HEK293 (cell line): Measurements from ENCODE around the gene RIMS3.

Experiments used
- CTCF ChIA-PET: fragments of 350-600 bp; formaldehyde crosslinking; extraction: SDS; loops from one replicate; lab custom pipeline; 2021; ENCODE audit warnings: antibody characterized with exemption; lab: Yijun Ruan, JAX
- POLR2A ChIA-PET: fragments of 300-600 bp; formaldehyde crosslinking; extraction: SDS; loops from one replicate; lab custom pipeline; 2020; ENCODE audit warnings: antibody characterized with exemption, inconsistent platforms; lab: Yijun Ruan, JAX
- H3K27ac ChIP-seq: fragments of 200-500 bp; sonication (Bioruptor generic); 2 replicates; pipeline ENCODE4 v1.5.1; 2014; ENCODE audit warnings: low read depth, low read length, control low read depth, inconsistent platforms; ENCODE audit errors: extremely low read depth
- H3K36me3 ChIP-seq, 2 experiments: fragments of 200-500 bp in 1 of 2; sonication (Bioruptor generic) in 1 of 2; 1 replicate in 1 of 2; 2 replicates in 1 of 2; pipeline ENCODE4 v1.5.1; 2014 to 2017; ENCODE audit warnings: inconsistent platforms in 2 of 2, low read length in 2 of 2; ENCODE audit not compliant: control insufficient read depth in 2 of 2, insufficient read depth in 1 of 2
- H3K4me1 ChIP-seq: fragments of 200-500 bp; sonication (Bioruptor generic); 2 replicates; pipeline ENCODE4 v1.5.1; 2014; ENCODE audit warnings: mild to moderate bottlenecking, low read length, inconsistent platforms; ENCODE audit not compliant: control insufficient read depth, insufficient read depth
- H3K4me3 ChIP-seq: 2 replicates; pipeline ENCODE4 v1.5.1; 2011; ENCODE audit warnings: low read depth, mild to moderate bottlenecking, control low read depth, low read length, moderate library complexity
- H3K9me3 ChIP-seq: fragments of 200-500 bp; sonication (Bioruptor generic); 2 replicates; pipeline ENCODE4 v1.5.1; 2014; ENCODE audit warnings: low read depth, low read length, inconsistent platforms; ENCODE audit not compliant: control insufficient read depth, insufficient read depth
- EGR2 ChIP-seq: fragments of 450-650 bp; formaldehyde crosslinking; IDR thresholded peaks from 2 replicates; pipeline ENCODE4 v1.5.1; 2016; ENCODE audit warnings: low read depth, missing biosample characterization, missing genetic modification characterization
- FEZF1 ChIP-seq: fragments of 450-650 bp; formaldehyde crosslinking; IDR thresholded peaks from 2 replicates; pipeline ENCODE4 v1.5.1; 2016; ENCODE audit warnings: missing biosample characterization, missing genetic modification characterization
- GLIS2 ChIP-seq: fragments of 450-650 bp; formaldehyde crosslinking; IDR thresholded peaks from 2 replicates; pipeline ENCODE4 v1.5.1; 2016; ENCODE audit warnings: missing biosample characterization, missing genetic modification characterization
- PRDM2 ChIP-seq: fragments of 450-650 bp; formaldehyde crosslinking; IDR thresholded peaks from 2 replicates; pipeline ENCODE4 v1.5.1; 2016; ENCODE audit warnings: missing biosample characterization, missing genetic modification characterization, borderline replicate concordance
- RBAK ChIP-seq: fragments of 450-650 bp; formaldehyde crosslinking; IDR thresholded peaks from 2 replicates; pipeline ENCODE4 v1.5.1; 2016; ENCODE audit warnings: missing biosample characterization, missing genetic modification characterization
- YY1 ChIP-seq: fragments of 450-650 bp; formaldehyde crosslinking; IDR thresholded peaks from 2 replicates; pipeline ENCODE4 v1.5.1; 2018; ENCODE audit warnings: missing biosample characterization, missing genetic modification characterization
- ZBTB7A ChIP-seq: fragments of 450-650 bp; formaldehyde crosslinking; IDR thresholded peaks from 2 replicates; pipeline ENCODE4 v1.5.1; 2016; ENCODE audit warnings: low read depth, missing biosample characterization, missing genetic modification characterization
- ZIC2 ChIP-seq: fragments of 450-650 bp; formaldehyde crosslinking; IDR thresholded peaks from 2 replicates; pipeline ENCODE4 v1.5.1; 2016; ENCODE audit warnings: missing biosample characterization, missing genetic modification characterization
- ZNF140 ChIP-seq: fragments of 450-650 bp; formaldehyde crosslinking; IDR thresholded peaks from 2 replicates; pipeline ENCODE4 v1.5.1; 2016; ENCODE audit warnings: missing biosample characterization, missing genetic modification characterization
- ZNF157 ChIP-seq: fragments of 450-650 bp; formaldehyde crosslinking; IDR thresholded peaks from 2 replicates; pipeline ENCODE4 v1.5.1; 2016; ENCODE audit warnings: missing biosample characterization, missing genetic modification characterization
- ZNF169 ChIP-seq: fragments of 450-650 bp; formaldehyde crosslinking; IDR thresholded peaks from 2 replicates; pipeline ENCODE4 v1.5.1; 2016; ENCODE audit warnings: missing biosample characterization, missing genetic modification characterization
- ZNF184 ChIP-seq: fragments of 450-650 bp; IDR thresholded peaks from 2 replicates; pipeline ENCODE4 v1.5.1; 2018; ENCODE audit warnings: missing biosample characterization, mild to moderate bottlenecking, missing genetic modification characterization
- ZNF366 ChIP-seq: fragments of 450-650 bp; formaldehyde crosslinking; conservative IDR thresholded peaks from 2 replicates; pipeline ENCODE4 v1.5.1; 2016; ENCODE audit warnings: missing biosample characterization, missing genetic modification characterization
- ZNF548 ChIP-seq: fragments of 450-650 bp; formaldehyde crosslinking; IDR thresholded peaks from 2 replicates; pipeline ENCODE4 v1.5.1; 2016; ENCODE audit warnings: missing biosample characterization, missing genetic modification characterization
- ZNF654 ChIP-seq: fragments of 450-650 bp; formaldehyde crosslinking; IDR thresholded peaks from 2 replicates; pipeline ENCODE4 v1.5.1; 2016; ENCODE audit warnings: low read depth, missing biosample characterization, missing genetic modification characterization
- ZNF658 ChIP-seq: fragments of 450-650 bp; formaldehyde crosslinking; IDR thresholded peaks from 2 replicates; pipeline ENCODE4; 2016; ENCODE audit warnings: missing biosample characterization, missing genetic modification characterization
- ZNF677 ChIP-seq: fragments of 450-650 bp; IDR thresholded peaks from 2 replicates; pipeline ENCODE4 v1.5.0; 2018; ENCODE audit warnings: missing biosample characterization, mild to moderate bottlenecking, missing genetic modification characterization, moderate library complexity
- ZNF843 ChIP-seq: fragments of 450-650 bp; formaldehyde crosslinking; IDR thresholded peaks from 2 replicates; pipeline ENCODE4 v1.5.1; 2016; ENCODE audit warnings: missing biosample characterization, missing genetic modification characterization
- TF ChIP-seq, protein P1 (sequence below): fragments of 450-650 bp; formaldehyde crosslinking; IDR thresholded peaks from 2 replicates; pipeline ENCODE4 v1.5.1; 2016; ENCODE audit warnings: missing biosample characterization, missing genetic modification characterization
- TF ChIP-seq, protein P2 (sequence below): fragments of 450-650 bp; formaldehyde crosslinking; IDR thresholded peaks from 2 replicates; pipeline ENCODE4 v1.5.1; 2016; ENCODE audit warnings: missing biosample characterization, missing genetic modification characterization

Gene RIMS3

GRCh38 chr1:40588586-40588985 lies 76.9 kb downstream of the RIMS3 start:
- ChIA-PET CTCF (interaction anchor here (1.8 kb wide), 1 partner anchor 56 kb away, joined by 6 read pairs; no protein-coding TSS in a partner anchor), POLR2A (no interaction called here)
- Histone ChIP-seq H3K4me1 (no peaks in the 10 kb centered on the region), H3K9me3 (no peaks in the 10 kb centered on the region), H3K27ac (no peak overlapping the region), H3K4me3 (no peak overlapping the region), H3K36me3 (no peaks in the 10 kb centered on the region)
- TF ChIP-seq ZNF843 (tag by site-specific recombination) = no peak
- TF ChIP-seq ZNF140 (tag by site-specific recombination) = no peak
- TF ChIP-seq YY1 (tag by site-specific recombination) = no peak
- TF ChIP-seq ZIC2 (tag by site-specific recombination) = no peak
- no peak for TF ChIP-seq ZBTB7A (tag by site-specific recombination)
- TF ChIP-seq ZNF677 (tag by site-specific recombination) = no peak
- no peak for TF ChIP-seq ZNF157
- no peak for TF ChIP-seq RBAK (tag by site-specific recombination)
- no peak for TF ChIP-seq ZNF366 (tag by site-specific recombination)
- TF ChIP-seq ZNF184 (tag by site-specific recombination) = no peak
- no peak for TF ChIP-seq ZNF548 (tag by site-specific recombination)
- no peak for TF ChIP-seq GLIS2 (tag by site-specific recombination)
- TF ChIP-seq ZNF654 (tag by site-specific recombination) = no peak
- no peak for TF ChIP-seq EGR2 (tag by site-specific recombination)
- TF ChIP-seq, protein P1, sequence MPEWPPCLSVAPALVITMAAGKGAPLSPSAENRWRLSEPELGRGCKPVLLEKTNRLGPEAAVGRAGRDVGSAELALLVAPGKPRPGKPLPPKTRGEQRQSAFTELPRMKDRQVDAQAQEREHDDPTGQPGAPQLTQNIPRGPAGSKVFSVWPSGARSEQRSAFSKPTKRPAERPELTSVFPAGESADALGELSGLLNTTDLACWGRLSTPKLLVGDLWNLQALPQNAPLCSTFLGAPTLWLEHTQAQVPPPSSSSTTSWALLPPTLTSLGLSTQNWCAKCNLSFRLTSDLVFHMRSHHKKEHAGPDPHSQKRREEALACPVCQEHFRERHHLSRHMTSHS (tag by site-specific recombination) = no peak
- TF ChIP-seq ZNF658 (tag by site-specific recombination) = no peak
- no peak for TF ChIP-seq FEZF1
- TF ChIP-seq PRDM2 (tag by site-specific recombination) = no peak
- no peak for TF ChIP-seq ZNF169 (tag by site-specific recombination)
- TF ChIP-seq, protein P2, sequence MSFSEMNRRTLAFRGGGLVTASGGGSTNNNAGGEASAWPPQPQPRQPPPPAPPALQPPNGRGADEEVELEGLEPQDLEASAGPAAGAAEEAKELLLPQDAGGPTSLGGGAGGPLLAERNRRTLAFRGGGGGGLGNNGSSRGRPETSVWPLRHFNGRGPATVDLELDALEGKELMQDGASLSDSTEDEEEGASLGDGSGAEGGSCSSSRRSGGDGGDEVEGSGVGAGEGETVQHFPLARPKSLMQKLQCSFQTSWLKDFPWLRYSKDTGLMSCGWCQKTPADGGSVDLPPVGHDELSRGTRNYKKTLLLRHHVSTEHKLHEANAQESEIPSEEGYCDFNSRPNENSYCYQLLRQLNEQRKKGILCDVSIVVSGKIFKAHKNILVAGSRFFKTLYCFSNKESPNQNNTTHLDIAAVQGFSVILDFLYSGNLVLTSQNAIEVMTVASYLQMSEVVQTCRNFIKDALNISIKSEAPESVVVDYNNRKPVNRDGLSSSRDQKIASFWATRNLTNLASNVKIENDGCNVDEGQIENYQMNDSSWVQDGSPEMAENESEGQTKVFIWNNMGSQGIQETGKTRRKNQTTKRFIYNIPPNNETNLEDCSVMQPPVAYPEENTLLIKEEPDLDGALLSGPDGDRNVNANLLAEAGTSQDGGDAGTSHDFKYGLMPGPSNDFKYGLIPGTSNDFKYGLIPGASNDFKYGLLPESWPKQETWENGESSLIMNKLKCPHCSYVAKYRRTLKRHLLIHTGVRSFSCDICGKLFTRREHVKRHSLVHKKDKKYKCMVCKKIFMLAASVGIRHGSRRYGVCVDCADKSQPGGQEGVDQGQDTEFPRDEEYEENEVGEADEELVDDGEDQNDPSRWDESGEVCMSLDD (tag by site-specific recombination) = no peak
